K562 (cell line): ENCODE data around the gene ELOF1. TPM values are rescaled to one million over a fixed set of nuclear protein-coding genes. Genes with fewer than 3 reads are reported as not detected.

Source experiments
- CXXC5 ChIP-seq: fragments of 250-450 bp; sonication (Bioruptor Pico); IDR thresholded peaks from 2 replicates; pipeline ENCODE4 v1.8.0; 2022; ENCODE audit warnings: inconsistent platforms, mild to moderate bottlenecking, moderate library complexity
- HDAC1 ChIP-seq, 2 experiments: fragments of 450-650 bp; IDR thresholded peaks; 2 replicates each; pipeline ENCODE4 v1.6.1; 2016 to 2017; ENCODE audit warnings: inconsistent platforms in 1 of 2, mild to moderate bottlenecking in 1 of 2, moderate library complexity in 1 of 2
- NEUROD1 ChIP-seq: fragments of 150-350 bp; IDR thresholded peaks from 2 replicates; pipeline ENCODE4 v1.6.1; 2014; ENCODE audit warnings: borderline replicate concordance, low read length, low read depth; ENCODE audit not compliant: partially characterized antibody
- NRF1 ChIP-seq, 2 experiments: fragments of 450-650 bp; IDR thresholded peaks in 1 of 2; conservative IDR thresholded peaks in 1 of 2; 2 replicates each; pipeline ENCODE4 v1.6.1; 2014; ENCODE audit warnings: mild to moderate bottlenecking in 2 of 2
- PHF8 ChIP-seq: fragments of 200-600 bp; sonication (generic); IDR thresholded peaks from 2 replicates; pipeline ENCODE4 v1.6.1; 2012; ENCODE audit warnings: mixed run types, mild to moderate bottlenecking, inconsistent platforms, low read length, moderate library complexity, borderline replicate concordance
- POLR2B ChIP-seq: fragments of 450-650 bp; IDR thresholded peaks from 2 replicates; pipeline ENCODE4 v1.6.1; 2018; ENCODE audit warnings: low read depth; ENCODE audit not compliant: partially characterized antibody
- REST ChIP-seq, 2 experiments: fragments of 450-650 bp; formaldehyde crosslinking in 1 of 2; IDR thresholded peaks; 2 replicates each; pipeline versions ENCODE4 v1.4.0 to v1.6.1; 2014 to 2020; ENCODE audit warnings: mild to moderate bottlenecking in 2 of 2, borderline replicate concordance in 1 of 2, low read depth in 1 of 2
- YY1 ChIP-seq, 3 experiments: IDR thresholded peaks; 2 replicates each; pipeline ENCODE4 v1.6.1; 2011; ENCODE audit warnings: low read length in 2 of 3, mild to moderate bottlenecking in 2 of 3, moderate library complexity in 2 of 3, borderline replicate concordance in 1 of 3, control low read depth in 1 of 3, low read depth in 1 of 3; ENCODE audit not compliant: insufficient read depth in 3 of 3, insufficient replicate concordance in 2 of 3, control insufficient read depth in 1 of 3, insufficient read length in 1 of 3; ENCODE audit errors: extremely low read depth in 1 of 3
- polyA plus RNA-seq, 8 experiments: library from polyadenylated mRNA; depleted of rRNA in 4 of 8; stranded (reverse) in 5 of 8; unstranded in 3 of 8; fragments of >200 nt; fragmentation: Nextera tagmentation in 2 of 8; fragmentation: Illumina TruSeq in 1 of 8; extraction: Ambion mirVana in 2 of 8; extraction: Trizol in 1 of 8; gene quantifications; 2 replicates each; pipeline versions ENCODE4 v1.2.1 to v1.2.3, GENCODE V29; 2011 to 2014; ENCODE audit warnings: inconsistent platforms in 1 of 8, missing spikeins in 1 of 8
- total RNA-seq, 7 experiments: library from RNA; depleted of rRNA in 6 of 7; stranded (reverse); fragments of >200 nt in 6 of 7; fragmentation: Illumina TruSeq in 2 of 7; extraction: Trizol in 2 of 7; gene quantifications; 2 replicates each; pipeline versions ENCODE4 v1.2.1 to v1.2.3, GENCODE V29; 2011 to 2021; ENCODE audit warnings: low replicate concordance in 1 of 7
- TF ChIP-seq, protein P1 (sequence below): fragments of 200-800 bp; sonication (Bioruptor generic); IDR thresholded peaks from 2 replicates; pipeline ENCODE4 v1.6.1; 2017; ENCODE audit warnings: missing genetic modification characterization, missing compliant biosample characterization
- TF ChIP-seq, protein P2 (sequence below): fragments of 250-450 bp; sonication (Bioruptor Pico); IDR thresholded peaks from 2 replicates; pipeline ENCODE4 v1.4.0; 2020; ENCODE audit warnings: mild to moderate bottlenecking, moderate library complexity

ELOF1 gene
- total and polyA plus RNA-seq, 9 of the 15 experiments (the other 6 are each of a cell fraction or from before 2014, with no cell fraction given) = 16.7 to 147 (median 74.2) TPM

DNA sequence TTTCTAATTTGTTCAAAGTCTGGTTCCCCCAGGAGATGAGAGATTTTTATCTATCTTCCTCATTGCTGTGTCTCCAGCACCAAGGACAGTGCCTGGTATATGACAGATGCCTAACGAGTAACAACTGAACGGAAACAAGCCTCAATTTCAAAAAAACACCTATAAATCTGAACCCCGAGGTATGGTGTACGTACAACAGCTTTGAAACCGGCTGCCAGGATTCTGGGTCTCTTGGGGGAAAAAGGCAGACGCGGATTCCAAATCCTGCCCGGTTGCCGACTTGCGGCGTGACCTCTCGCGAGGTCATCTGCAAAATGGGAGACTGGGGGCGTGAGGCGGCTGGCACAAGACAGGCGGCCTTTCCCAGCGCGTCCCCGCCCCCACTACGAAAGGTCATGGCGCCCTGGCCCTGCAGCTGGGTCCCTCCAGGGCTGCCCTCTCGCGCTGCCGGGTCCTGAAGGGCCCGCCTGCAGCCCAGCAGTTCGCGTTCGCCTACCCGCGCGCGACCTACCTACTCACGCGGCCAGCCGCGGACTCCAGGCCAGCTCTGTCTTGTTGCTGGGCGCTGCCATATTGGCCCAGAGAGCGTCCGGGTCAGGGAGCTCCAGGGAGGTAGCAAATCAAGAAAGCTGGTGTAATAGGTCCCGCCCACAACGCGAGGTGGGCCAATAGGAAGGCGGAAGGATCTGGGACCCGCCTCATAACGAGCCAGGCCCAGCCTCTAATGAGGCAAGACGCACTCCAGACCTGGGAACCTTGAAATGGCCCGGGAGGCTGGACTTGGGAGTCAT is 30.3 kb downstream of the ELOF1 start, which contains the start of gene ECSIT (continued):
- TF ChIP-seq REST (IDR thresholded peaks at IDR 0.05; ENCODE audit: borderline replicate concordance) (peak; percentile 99), REST (CRISPR knock-in tag; IDR thresholded peaks at IDR 0.05; ENCODE audit: low read depth) (peak; percentile 96), PHF8 (peak; percentile 89), YY1 (IDR thresholded peaks at IDR 0.05; ENCODE audit: borderline replicate concordance in 1 of 3, control insufficient read depth in 1 of 3, extremely low read depth in 1 of 3, insufficient read depth in 3 of 3, insufficient read length in 1 of 3, insufficient replicate concordance in 2 of 3, low read depth in 1 of 3, low read length in 2 of 3) (peak; percentile 89 to 98 (median 97)), POLR2B (peak; percentile 54), NEUROD1 (peak; percentile 8), HDAC1 (IDR thresholded peaks at IDR 0.05) (peak; percentile 8 to 99; a peak in 2 of 4 replicates), CXXC5 (CRISPR knock-in tag) (peak; percentile 74), NRF1 (conservative IDR thresholded peaks at IDR 0.05 in 1 of 2, IDR thresholded peaks at IDR 0.05 in 1 of 2) (peak; percentile 64)
- TF ChIP-seq, protein P1, sequence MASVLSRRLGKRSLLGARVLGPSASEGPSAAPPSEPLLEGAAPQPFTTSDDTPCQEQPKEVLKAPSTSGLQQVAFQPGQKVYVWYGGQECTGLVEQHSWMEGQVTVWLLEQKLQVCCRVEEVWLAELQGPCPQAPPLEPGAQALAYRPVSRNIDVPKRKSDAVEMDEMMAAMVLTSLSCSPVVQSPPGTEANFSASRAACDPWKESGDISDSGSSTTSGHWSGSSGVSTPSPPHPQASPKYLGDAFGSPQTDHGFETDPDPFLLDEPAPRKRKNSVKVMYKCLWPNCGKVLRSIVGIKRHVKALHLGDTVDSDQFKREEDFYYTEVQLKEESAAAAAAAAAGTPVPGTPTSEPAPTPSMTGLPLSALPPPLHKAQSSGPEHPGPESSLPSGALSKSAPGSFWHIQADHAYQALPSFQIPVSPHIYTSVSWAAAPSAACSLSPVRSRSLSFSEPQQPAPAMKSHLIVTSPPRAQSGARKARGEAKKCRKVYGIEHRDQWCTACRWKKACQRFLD = peak; percentile 70; the same call in 1 of the 2 replicates
- TF ChIP-seq, protein P2, sequence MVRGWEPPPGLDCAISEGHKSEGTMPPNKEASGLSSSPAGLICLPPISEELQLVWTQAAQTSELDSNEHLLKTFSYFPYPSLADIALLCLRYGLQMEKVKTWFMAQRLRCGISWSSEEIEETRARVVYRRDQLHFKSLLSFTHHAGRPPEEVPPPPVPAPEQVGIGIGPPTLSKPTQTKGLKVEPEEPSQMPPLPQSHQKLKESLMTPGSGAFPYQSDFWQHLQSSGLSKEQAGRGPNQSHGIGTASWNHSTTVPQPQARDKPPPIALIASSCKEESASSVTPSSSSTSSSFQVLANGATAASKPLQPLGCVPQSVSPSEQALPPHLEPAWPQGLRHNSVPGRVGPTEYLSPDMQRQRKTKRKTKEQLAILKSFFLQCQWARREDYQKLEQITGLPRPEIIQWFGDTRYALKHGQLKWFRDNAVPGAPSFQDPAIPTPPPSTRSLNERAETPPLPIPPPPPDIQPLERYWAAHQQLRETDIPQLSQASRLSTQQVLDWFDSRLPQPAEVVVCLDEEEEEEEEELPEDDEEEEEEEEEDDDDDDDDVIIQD (CRISPR knock-in tag) = no peak
